ENCODE data around the gene TPRX2. TPM values are rescaled to one million over a fixed set of nuclear protein-coding genes. Genes with fewer than 3 reads are reported as not detected.
"Not testable (repeated sequence)": the region's sequence is repeated elsewhere in the genome, so short reads cannot be mapped to it uniquely, and the experiment has no call there.

The TPRX2 gene, protein sequence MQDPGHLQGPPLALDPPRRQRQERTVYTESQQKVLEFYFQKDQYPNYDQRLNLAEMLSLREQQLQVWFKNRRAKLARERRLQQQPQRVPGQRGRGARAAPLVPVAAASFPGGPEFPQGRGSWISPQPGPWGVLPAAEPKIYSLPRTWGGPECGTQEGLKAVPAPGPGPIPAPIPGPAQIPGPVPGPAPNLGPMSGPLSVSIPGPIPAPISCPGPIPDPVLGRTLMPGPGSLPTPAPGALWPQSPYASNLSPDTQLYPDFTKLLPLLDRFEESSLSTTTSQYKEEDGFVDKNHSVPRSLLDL
- total RNA-seq = not detected
- long read RNA-seq = 0 reads

DNA sequence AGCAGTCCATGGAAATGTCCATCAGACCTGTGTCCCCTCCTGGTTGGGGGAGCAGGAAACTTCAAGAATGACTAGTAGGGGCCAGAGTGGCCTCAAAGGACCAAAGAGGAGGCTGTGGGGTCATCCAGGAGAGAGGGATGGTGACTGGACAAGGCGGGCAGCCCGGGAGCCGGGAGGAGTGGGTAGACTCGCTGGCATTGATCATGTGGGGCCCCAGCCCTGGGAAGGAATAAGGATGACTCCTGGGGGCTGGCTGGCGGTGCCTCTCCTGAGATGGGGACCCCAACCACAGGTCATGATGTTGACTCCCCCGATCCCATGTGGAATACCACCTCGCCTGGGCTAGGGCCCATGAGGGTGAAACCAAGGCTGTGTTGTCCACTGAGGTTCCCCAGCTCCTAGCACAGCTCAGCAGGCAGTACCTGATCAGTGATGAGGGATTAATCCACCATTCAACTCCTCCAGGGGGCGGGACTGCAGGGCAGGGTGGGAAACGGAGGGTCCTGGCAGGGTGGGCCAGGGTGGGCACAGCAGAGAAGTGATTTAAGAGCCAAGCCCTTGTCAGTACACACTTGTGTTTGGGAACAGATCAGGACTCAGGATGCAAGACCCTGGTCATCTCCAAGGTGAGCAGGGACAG is at the start of gene TPRX2:
TSS of gene TPRX2 (plus strand) at position 590 of the 640 bp plus-strand sequence. CDS start at position 602, 12 bp downstream.
- DNase-seq; ATAC-seq; intact Hi-C loops (cut with micrococcal nuclease): not testable (repeated sequence)

DNA sequence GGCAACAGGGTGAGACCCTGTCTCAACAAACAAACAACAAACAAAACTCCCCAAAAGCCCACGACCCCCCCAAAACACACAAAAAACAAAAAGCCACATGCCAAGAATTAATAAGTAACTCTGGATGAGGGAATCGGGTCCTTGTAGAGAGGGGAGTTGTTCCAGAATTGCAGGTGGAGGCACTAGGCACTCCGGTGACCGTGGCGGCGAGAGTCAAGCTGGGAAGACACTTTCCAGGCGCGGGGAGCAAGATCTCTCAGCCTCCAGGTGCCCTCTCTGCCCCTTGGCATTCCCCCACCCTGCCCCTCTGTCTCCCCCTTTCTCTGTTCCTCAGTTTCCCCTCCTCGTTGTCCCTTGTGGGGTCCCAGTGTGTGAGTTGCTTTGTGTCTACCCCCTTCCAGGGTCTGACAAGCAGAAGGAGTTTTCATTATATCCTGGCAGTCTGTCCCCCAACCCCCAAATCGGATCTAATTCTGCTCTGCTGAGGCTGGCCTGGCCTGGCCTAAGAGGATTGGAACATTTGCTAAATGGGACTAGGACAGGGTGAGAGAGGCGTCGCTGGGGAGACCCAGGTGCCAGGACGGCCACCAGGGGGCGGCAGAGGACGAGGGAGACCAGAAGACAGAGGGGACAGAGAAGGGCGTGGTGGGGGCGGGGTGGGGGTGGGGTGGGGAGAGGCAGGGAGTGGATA is 45.6 kb upstream of the TPRX2 start:
- intact Hi-C loops (cut with micrococcal nuclease) = no loop called here
- ATAC-seq (peak; percentile 79), DNase-seq (peak; percentile 83)

DNA sequence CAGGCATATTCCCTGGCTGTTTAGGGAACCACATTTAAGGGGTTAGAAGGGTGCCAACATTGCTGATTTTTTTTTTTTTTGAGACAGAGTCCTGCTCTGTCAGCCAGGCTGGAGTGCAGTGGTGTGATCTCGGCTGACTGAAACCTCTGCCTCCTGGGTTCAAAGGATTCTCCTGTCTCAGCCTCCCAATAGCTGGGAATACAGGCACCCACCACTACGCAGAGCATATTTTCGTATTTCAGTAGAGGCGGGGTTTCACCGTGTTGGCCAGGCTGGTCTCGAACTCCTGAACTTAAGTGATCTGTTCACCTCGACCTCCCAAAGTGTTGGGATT is 45.1 kb upstream of the TPRX2 start:
- intact Hi-C loops (cut with micrococcal nuclease) = no loop called here
- no peak for ATAC-seq

DNA sequence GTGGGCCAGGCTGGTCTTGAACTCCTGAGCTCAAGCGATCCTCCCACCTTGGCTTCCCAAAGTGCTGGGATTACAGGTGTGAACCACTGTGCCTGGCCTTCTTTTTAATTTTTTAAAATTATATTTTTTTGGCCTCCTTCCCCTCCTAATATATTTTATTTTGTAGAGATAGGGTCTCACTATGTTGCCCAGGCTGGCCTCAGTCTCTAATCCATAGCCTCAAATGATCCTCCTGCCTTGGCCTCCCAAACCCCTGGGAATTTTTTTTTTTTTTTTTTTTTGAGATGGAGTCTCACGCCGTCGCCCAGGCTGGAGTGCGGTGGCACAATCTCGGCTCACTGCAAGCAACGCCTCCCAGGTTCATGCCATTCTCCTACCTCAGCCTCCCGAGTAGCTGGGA is 42.8 kb upstream of the TPRX2 start:
- intact Hi-C loops (cut with micrococcal nuclease); ATAC-seq; DNase-seq: not testable (repeated sequence)

More for the DNA sequence above, 45.1 kb upstream of the TPRX2 start:
- no peak for DNase-seq

DNA sequence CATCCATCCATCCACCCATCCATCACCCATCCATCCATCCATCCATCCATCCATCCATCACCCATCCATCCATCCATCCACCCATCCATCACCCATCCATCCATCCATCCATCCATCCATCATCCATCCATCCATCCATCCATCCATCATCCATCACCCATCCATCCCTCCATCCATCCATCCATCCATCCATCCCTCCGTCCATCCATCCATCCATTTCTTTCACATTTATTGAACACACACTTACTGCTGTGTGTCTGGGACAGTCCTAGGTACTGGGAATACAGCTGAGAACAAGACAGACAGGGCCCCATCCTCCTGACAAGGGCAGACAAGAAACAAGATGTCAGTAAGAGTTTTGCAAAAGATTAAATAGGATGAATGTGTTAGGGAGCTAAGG is 40.8 kb upstream of the TPRX2 start:
- DNase-seq; ATAC-seq; intact Hi-C loops (cut with micrococcal nuclease): not testable (repeated sequence)

DNA sequence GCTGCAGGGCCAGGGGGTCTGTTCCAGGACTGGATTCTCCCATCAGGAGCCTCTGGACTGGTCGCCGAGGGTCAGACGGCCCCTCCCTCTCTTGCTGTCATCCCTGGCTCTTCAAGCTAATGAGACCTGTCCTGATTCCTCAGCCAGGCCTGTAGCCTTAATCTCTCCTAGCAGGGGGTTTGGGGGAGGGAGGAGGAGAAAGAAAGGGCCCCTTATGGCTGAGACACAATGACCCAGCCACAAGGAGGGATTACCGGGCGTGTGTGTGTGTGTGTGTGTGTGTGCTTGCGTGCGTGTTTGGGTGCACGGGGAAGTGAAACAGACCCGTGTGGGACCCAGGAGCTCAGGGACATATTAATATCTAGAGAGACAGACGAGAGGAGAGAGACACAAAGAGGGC is 39.2 kb upstream of the TPRX2 start:
- no peak for ATAC-seq
- intact Hi-C loops (cut with micrococcal nuclease) = no loop called here
- no peak for DNase-seq

DNA sequence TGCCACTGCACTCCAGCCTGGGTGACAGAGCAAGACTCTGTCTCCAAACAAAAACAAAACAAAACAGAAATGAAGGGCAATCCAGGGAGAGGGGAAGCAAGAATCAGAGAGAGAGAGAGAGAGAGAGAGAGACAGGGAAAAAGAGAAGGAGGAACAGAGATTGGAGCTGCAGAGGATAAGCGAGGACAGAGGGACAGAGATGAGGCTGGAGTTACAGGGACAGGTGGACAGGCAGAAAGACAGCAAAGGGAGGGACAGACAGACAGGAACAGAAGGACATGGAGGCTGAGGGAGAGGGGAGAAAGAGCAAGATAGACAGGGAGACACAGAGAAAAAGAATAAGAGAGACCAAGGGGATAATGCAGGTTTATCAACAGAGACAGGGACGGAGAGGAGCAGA is 38.6 kb upstream of the TPRX2 start:
- DNase-seq = no peak
- intact Hi-C loops (cut with micrococcal nuclease) = no loop called here
- ATAC-seq = no peak

DNA sequence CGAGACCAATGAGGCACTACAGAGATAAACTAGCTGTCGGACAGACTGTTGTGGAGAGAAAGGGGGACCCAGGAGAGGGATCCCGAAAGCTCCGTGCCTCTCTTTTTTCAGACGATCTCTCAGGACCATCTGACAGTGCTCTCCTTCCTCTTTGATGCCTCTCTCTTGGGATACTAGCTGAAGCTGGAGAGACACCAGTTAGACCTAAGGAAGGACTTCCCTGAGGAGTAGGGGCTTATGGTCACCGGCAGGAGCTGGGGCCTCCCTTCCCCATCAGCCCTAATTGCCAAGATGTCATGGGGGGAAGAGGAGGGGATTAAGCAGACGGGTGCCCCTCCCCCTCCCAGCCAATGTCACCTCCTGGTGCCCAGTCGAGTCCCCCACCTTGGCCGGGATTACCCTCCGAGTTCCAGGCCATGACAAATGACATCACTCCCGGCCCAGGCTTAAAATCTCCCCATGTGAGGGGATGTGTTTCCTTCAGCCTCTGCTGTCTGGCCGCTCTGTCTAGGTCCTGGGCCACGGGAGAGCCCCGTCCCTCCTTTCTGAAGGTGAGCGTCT is 37.5 kb upstream of the TPRX2 start, which contains the start of gene CRX:
TSS of gene CRX (plus strand) at position 478 of the 561 bp plus-strand sequence. CDS start 12,507 bp downstream, outside the sequence.
- intact Hi-C loops (cut with micrococcal nuclease) = no loop called here
- DNase-seq (no peak), ATAC-seq (no peak)

DNA sequence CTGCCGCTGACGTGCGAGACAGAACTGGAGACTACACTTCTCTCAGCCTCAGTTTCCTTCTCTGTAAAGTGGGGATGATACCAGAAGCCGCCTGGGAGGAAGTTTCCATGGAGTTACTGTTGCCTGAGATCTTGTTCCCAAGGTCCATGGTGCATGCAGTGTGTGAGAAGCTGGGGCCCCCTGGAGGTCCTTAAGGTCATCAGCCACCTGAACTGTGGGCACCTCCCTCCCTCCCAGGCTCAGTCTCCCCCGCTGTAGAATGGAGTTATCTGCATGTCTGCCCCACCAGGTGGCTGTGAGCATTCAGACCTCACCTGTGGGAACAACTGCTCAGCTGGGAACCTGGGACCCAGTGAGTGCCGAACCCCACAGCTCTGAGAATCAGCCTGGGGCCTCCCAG is 34.6 kb upstream of the TPRX2 start:
- ATAC-seq (no peak), DNase-seq (no peak)
- intact Hi-C loops (cut with micrococcal nuclease) = no loop called here

DNA sequence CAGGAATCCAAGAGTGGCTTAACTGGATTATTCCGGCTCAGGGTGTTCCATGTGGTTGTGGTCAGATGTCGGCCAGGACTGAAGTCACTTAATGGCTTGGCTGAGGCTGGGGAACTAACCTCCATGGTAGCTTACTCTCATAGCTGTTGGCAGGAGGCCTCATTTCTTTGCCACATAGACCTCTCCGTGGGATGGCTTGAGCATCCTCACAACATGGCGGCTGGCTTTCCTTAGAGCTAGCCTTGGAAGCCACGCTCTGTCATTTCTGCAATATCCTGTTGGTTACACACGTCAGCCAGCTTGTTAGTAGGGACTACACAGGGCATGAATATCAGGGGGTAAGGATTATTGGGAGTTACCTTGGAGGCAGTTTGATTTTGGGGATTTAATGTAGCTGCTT is 32.2 kb upstream of the TPRX2 start:
- ATAC-seq = no peak
- no peak for DNase-seq
- intact Hi-C loops (cut with micrococcal nuclease) = no loop called here

DNA sequence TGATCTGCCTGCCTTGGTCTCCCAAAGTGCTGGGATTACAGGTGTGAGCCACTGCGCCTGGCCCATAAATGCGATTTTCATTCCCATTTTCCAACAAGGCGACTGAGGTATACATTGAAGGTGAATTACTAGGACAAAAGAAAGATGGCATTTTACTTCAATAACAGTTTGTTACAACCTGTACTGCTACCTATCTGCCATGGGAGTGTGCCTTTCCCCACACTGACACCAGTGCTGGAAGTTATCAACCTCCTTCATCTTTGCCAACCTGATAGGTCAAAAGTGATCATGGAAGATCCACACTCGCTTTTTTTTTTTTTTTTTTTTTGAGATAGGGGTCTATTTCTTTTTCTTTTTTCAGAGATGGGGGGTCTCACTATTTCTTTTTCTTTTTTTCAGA is 26.3 kb upstream of the TPRX2 start:
- ATAC-seq (no peak), DNase-seq (no peak)
- intact Hi-C loops (cut with micrococcal nuclease) = no loop called here

DNA sequence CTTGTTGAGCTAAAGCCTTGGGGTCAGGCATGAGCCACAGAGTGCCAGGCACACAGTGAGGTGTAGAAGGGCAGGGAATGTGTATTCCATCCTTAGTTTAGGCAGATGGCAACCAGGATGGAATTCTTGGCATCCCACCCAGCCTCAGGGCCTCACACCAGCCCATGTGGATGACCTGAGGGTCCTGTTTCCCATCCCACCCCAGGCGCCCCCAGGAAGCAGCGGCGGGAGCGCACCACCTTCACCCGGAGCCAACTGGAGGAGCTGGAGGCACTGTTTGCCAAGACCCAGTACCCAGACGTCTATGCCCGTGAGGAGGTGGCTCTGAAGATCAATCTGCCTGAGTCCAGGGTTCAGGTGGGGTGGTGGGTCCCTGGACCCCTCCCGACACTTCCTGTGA is 23.0 kb upstream of the TPRX2 start:
- intact Hi-C loops (cut with micrococcal nuclease) = no loop called here
- no peak for DNase-seq
- ATAC-seq = no peak

DNA sequence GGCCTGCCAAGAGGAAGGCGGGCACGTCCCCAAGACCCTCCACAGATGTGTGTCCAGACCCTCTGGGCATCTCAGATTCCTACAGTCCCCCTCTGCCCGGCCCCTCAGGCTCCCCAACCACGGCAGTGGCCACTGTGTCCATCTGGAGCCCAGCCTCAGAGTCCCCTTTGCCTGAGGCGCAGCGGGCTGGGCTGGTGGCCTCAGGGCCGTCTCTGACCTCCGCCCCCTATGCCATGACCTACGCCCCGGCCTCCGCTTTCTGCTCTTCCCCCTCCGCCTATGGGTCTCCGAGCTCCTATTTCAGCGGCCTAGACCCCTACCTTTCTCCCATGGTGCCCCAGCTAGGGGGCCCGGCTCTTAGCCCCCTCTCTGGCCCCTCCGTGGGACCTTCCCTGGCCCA is 19.6 kb upstream of the TPRX2 start:
- no peak for DNase-seq
- intact Hi-C loops (cut with micrococcal nuclease) = no loop called here

DNA sequence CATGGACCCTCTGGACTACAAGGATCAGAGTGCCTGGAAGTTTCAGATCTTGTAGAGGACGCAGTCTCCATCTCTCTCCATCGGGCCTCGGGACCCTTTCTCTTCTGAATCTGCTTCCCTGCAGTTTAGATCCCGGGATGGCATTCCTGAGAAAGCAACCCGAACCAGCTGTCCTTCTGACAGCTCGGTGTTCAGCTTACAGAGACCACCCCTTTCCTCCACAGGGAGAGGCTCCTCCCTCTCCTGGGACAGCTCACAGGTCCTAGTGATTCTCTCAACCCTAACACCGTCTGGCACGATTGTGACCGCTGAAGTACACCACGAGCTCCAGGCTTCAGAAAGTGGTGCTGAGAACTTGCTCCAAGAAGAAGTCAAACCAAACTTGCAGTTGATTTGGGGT is 19.1 kb upstream of the TPRX2 start:
- ATAC-seq (no peak), DNase-seq (no peak)
- intact Hi-C loops (cut with micrococcal nuclease) = no loop called here

More for the DNA sequence above, 19.6 kb upstream of the TPRX2 start:
- ATAC-seq = no peak

DNA sequence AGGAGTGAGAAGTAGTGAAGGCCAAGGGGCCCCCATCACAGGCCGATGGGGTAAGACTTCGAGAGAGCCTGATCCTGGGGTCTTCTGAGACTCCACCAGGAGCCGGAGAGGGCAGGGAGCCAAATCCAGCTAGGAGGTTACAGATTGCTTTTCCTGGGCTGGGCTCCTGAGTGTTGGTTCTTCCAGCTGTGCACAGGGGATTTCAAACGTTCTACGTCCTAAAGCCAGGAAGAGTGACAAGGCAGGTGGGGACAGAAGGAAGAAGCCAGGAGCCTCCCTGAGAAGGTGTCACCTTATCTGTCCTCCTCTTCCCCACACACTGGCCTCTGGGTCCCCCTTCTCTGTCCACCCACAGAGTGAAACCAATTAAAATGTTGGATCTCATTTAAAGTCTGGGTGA is 16.1 kb upstream of the TPRX2 start:
- no peak for ATAC-seq
- intact Hi-C loops (cut with micrococcal nuclease) = no loop called here
- no peak for DNase-seq

DNA sequence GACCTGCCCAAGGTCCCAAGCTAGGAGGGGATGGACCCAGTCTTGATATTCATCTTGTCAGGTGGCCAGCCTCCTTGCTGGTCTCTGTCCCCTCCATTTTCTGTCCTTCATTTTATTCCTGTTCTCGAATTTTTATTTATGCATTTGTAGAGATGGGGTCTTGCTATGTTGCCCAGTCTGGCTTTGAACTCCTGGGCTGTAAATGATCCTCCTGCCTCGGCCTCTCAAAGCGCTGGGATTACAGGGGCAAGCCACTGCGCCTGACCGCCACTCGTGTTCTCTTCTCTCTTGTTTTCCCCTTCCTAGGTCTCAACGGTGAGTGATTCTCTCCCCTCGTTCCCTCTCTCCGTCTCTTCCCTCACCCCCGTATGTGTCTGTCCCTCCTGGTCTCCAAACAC is 10.6 kb upstream of the TPRX2 start:
- intact Hi-C loops (cut with micrococcal nuclease) = no loop called here
- DNase-seq (no peak), ATAC-seq (no peak)

DNA sequence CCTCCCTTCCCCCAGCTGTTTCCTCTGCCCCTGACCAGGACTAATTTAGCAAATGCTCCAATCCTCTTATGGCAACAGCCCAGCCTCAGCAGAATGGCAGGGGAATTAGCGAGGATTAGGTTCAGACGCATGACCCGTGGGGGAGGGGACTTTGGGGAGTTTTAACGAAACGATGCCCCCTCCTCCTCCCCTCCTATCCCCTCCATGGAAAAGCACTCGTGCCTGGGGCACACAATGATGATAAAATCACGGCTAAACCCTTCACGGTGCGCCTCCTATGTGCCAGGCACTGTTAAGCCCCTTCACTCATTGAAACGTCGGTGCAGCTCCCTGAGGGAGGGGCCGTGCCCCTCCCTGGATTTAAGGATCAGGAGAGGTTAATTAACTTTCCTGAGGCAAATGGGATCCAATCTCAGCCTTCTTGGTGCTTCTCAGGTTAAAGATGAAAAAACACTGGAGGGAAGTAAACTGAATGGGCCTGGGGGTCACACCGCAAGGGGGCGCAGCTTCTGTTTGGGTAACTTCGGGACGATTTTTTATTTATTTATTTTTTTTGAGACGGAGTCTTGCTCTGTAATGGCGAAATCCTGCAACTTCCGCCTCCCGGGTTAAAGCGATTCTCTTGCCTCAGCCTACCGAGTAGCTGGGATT is 10.1 kb upstream of the TPRX2 start:
- intact Hi-C loops (cut with micrococcal nuclease) = no loop called here
- DNase-seq = peak; percentile 38
- ATAC-seq = no peak

DNA sequence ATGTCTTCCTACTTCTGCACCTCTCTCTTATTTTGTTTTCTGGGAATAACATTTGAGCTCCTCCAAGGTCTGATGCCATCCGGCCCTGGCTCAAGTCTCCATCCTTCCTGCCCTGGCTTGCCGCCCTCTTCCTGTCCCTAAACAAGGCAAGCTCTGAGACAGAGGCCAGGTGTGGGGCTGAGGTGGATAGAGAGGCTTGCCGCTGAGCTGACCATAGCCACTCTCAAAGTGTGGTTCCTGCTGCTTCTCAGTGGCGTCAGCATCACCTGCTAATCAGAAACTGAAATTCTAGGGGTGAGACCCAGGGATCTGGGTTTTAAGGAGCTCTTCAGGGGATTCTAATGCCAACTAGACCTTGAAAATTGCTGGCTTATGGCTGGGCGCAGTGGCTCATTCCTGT is 6.0 kb upstream of the TPRX2 start:
- intact Hi-C loops (cut with micrococcal nuclease) = no loop called here
- DNase-seq (no peak), ATAC-seq (no peak)

DNA sequence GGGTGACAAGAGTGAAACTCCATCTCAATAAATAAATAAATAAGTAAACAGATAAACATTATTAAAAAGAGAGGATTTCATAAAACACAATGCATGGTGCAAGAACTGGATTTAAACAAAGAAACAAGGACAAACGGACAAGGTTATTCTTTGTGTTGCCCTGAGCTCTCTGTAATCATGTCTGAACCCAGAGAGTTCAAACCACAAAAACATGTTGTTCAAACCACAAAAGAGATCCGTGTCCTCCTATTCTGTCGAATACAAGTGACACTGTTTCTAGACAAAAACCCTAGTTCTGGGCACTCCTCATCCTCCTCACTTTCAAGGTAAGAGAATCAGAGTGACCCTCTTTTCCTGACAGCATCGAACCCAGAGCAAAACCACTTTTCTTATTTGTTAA is 4.6 kb upstream of the TPRX2 start:
- intact Hi-C loops (cut with micrococcal nuclease) = no loop called here
- ATAC-seq = no peak
- no peak for DNase-seq

DNA sequence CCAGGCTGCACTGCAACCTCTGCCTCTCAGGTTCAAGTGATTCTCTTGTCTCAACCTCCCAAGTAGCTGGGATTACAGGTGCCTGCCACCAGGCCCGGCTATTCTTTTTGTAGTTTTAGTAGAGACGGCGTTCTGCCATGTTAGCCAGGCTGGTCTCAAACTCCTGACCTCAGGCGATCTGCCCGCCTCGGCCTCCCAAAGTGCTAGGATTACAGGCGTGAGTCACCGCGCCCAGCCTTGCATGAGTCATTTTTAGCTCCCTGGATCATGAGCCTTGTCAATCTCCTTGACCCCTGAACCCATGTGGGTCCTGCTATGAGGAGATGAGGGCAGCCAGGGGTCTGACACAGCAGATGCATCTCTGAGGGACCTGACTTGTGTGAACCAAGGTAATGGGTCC is 804 bp upstream of the TPRX2 start:
- DNase-seq; intact Hi-C loops (cut with micrococcal nuclease); ATAC-seq: not testable (repeated sequence)

All from left ventricle myocardium superior (tissue), 1 donor.